SK-N-SH treated with all-trans-retinoic acid at 6 μM for 48 hours (cell line): ENCODE data around the gene KCNT1.

ENCODE experiments used
- ATAC-seq: fragments of 200-7000 bp; cut with Tn5 transposase; 3 replicates; pipeline ENCODE4 v1.9.1; 2020; ENCODE audit warnings: mild to moderate bottlenecking, moderate library complexity
- ARNTL ChIP-seq: fragments of 450-650 bp; formaldehyde crosslinking; IDR thresholded peaks from 2 replicates; pipeline ENCODE4 v1.5.0; 2020; ENCODE audit warnings: low read depth, mild to moderate bottlenecking, moderate library complexity, borderline replicate concordance
- BACH2 ChIP-seq: fragments of 250-450 bp; sonication (Bioruptor Pico); IDR thresholded peaks from 2 replicates; pipeline ENCODE4 v1.9.0; 2021; ENCODE audit warnings: mild to moderate bottlenecking, borderline replicate concordance
- CREB5 ChIP-seq: fragments of 250-450 bp; sonication (Bioruptor Pico); IDR thresholded peaks from 2 replicates; pipeline ENCODE4 v1.5.1; 2020; ENCODE audit warnings: low read depth, mild to moderate bottlenecking, moderate library complexity
- CSDC2 ChIP-seq: fragments of 250-450 bp; sonication (Bioruptor Pico); IDR thresholded peaks from 2 replicates; pipeline ENCODE4 v1.5.0; 2020; ENCODE audit warnings: mild to moderate bottlenecking, moderate library complexity
- ESRRG ChIP-seq: fragments of 250-450 bp; sonication (Bioruptor Pico); IDR thresholded peaks from 2 replicates; pipeline ENCODE4 v1.6.1; 2021; ENCODE audit warnings: mild to moderate bottlenecking
- GLIS3 ChIP-seq: fragments of 250-450 bp; sonication (Bioruptor Pico); IDR thresholded peaks from 2 replicates; pipeline ENCODE4 v1.5.0; 2020; ENCODE audit warnings: mild to moderate bottlenecking, moderate library complexity
- ISL1 ChIP-seq: fragments of 250-450 bp; sonication (Bioruptor Pico); IDR thresholded peaks from 2 replicates; pipeline ENCODE4 v2.1.2; 2022; ENCODE audit warnings: mild to moderate bottlenecking, moderate library complexity
- OSR1 ChIP-seq: fragments of 250-450 bp; sonication (Bioruptor Pico); IDR thresholded peaks from 2 replicates; pipeline ENCODE4 v1.8.0; 2022; ENCODE audit warnings: moderate library complexity, mild to moderate bottlenecking, inconsistent platforms
- POU6F1 ChIP-seq: fragments of 250-450 bp; sonication (Bioruptor Pico); IDR thresholded peaks from 2 replicates; pipeline ENCODE4 v1.8.0; 2021; ENCODE audit warnings: low read depth, mild to moderate bottlenecking, moderate library complexity, borderline replicate concordance
- PPARA ChIP-seq: fragments of 250-450 bp; sonication (Bioruptor Pico); IDR thresholded peaks from 2 replicates; pipeline ENCODE4 v1.5.0; 2020; ENCODE audit warnings: mild to moderate bottlenecking, borderline replicate concordance
- RARB ChIP-seq: fragments of 250-450 bp; sonication (Bioruptor Pico); IDR thresholded peaks from 2 replicates; pipeline ENCODE4 v1.8.0; 2021; ENCODE audit warnings: mild to moderate bottlenecking, moderate library complexity
- SNAI2 ChIP-seq: fragments of 250-450 bp; sonication (Bioruptor Pico); IDR thresholded peaks from 2 replicates; pipeline ENCODE4 v1.5.0; 2020; ENCODE audit warnings: mild to moderate bottlenecking, moderate library complexity
- TCF4 ChIP-seq: fragments of 250-450 bp; sonication (Bioruptor Pico); IDR thresholded peaks from 2 replicates; pipeline ENCODE4 v1.8.0; 2021; ENCODE audit warnings: mild to moderate bottlenecking, moderate library complexity, borderline replicate concordance
- TOX ChIP-seq: fragments of 250-450 bp; sonication (Bioruptor Pico); IDR thresholded peaks from 2 replicates; pipeline ENCODE4 v1.8.0; 2021; ENCODE audit warnings: mild to moderate bottlenecking, moderate library complexity, borderline replicate concordance
- ZC3H10 ChIP-seq: fragments of 250-450 bp; sonication (Bioruptor Pico); IDR thresholded peaks from 2 replicates; pipeline ENCODE4 v1.5.1; 2021; ENCODE audit warnings: mild to moderate bottlenecking, moderate library complexity
- ZFP3 ChIP-seq: fragments of 250-450 bp; sonication (Bioruptor Pico); IDR thresholded peaks from 2 replicates; pipeline ENCODE4 v1.5.0; 2020; ENCODE audit warnings: mild to moderate bottlenecking, moderate library complexity
- ZFP30 ChIP-seq: fragments of 450-650 bp; formaldehyde crosslinking; IDR thresholded peaks from 2 replicates; pipeline ENCODE4 v1.5.0; 2022; ENCODE audit warnings: mild to moderate bottlenecking, moderate library complexity
- ZNF565 ChIP-seq: fragments of 450-650 bp; formaldehyde crosslinking; conservative IDR thresholded peaks from 2 replicates; pipeline ENCODE4 v1.5.0; 2020; ENCODE audit warnings: low read depth, mild to moderate bottlenecking, moderate library complexity
- ZNF70 ChIP-seq: fragments of 450-650 bp; formaldehyde crosslinking; IDR thresholded peaks from 2 replicates; pipeline ENCODE4 v1.5.0; 2020; ENCODE audit warnings: mild to moderate bottlenecking, moderate library complexity
- ZNF8 ChIP-seq: fragments of 450-650 bp; formaldehyde crosslinking; IDR thresholded peaks from 2 replicates; pipeline ENCODE4 v1.5.0; 2020; ENCODE audit warnings: mild to moderate bottlenecking, moderate library complexity
- TF ChIP-seq, protein P1 (sequence below): fragments of 250-450 bp; sonication (Bioruptor Pico); IDR thresholded peaks from 2 replicates; pipeline ENCODE4 v1.5.0; 2020; ENCODE audit warnings: mild to moderate bottlenecking, moderate library complexity
- TF ChIP-seq, protein P2 (sequence below): fragments of 250-450 bp; sonication (Bioruptor Pico); IDR thresholded peaks from 2 replicates; pipeline ENCODE4 v1.8.0; 2020; ENCODE audit warnings: mild to moderate bottlenecking, moderate library complexity, borderline replicate concordance

KCNT1 gene

DNA sequence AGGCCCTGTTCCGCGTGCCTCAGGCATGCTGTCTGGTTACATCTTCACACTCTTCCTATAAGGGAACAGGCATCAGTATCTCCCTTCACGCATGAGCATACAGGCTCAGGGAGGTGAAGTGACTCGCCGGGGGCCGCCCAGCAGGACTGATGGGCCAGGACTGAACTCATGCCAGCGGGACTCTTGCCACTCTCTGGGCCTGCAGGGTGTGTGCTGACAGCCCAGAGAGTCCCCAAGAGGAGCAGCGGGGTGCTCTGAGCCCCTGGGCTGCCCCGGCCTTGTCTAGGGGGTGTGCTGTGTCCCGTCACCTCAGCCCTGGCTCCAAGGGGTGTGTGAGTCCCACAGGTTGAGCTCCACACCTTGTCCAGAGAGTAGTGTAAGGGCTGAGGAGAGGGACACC, 9.9 kb downstream of the KCNT1 start:
- TF ChIP-seq ZFP30 (CRISPR knock-in tag) (no peak), SNAI2 (CRISPR knock-in tag) (no peak), TCF4 (CRISPR knock-in tag) (no peak), ZNF70 (CRISPR knock-in tag) (no peak), OSR1 (no peak), RARB (CRISPR knock-in tag) (no peak), ZNF565 (no peak), TOX (CRISPR knock-in tag) (no peak), GLIS3 (CRISPR knock-in tag) (no peak), PPARA (CRISPR knock-in tag) (no peak), ISL1 (CRISPR knock-in tag) (no peak), ESRRG (CRISPR knock-in tag) (no peak), CREB5 (CRISPR knock-in tag) (no peak), BACH2 (CRISPR knock-in tag) (no peak), ZNF8 (CRISPR knock-in tag) (no peak), POU6F1 (no peak), CSDC2 (no peak)
- TF ChIP-seq, protein P1, sequence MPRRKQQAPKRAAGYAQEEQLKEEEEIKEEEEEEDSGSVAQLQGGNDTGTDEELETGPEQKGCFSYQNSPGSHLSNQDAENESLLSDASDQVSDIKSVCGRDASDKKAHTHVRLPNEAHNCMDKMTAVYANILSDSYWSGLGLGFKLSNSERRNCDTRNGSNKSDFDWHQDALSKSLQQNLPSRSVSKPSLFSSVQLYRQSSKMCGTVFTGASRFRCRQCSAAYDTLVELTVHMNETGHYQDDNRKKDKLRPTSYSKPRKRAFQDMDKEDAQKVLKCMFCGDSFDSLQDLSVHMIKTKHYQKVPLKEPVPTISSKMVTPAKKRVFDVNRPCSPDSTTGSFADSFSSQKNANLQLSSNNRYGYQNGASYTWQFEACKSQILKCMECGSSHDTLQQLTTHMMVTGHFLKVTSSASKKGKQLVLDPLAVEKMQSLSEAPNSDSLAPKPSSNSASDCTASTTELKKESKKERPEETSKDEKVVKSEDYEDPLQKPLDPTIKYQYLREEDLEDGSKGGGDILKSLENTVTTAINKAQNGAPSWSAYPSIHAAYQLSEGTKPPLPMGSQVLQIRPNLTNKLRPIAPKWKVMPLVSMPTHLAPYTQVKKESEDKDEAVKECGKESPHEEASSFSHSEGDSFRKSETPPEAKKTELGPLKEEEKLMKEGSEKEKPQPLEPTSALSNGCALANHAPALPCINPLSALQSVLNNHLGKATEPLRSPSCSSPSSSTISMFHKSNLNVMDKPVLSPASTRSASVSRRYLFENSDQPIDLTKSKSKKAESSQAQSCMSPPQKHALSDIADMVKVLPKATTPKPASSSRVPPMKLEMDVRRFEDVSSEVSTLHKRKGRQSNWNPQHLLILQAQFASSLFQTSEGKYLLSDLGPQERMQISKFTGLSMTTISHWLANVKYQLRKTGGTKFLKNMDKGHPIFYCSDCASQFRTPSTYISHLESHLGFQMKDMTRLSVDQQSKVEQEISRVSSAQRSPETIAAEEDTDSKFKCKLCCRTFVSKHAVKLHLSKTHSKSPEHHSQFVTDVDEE (CRISPR knock-in tag), result no peak
- TF ChIP-seq, protein P2, sequence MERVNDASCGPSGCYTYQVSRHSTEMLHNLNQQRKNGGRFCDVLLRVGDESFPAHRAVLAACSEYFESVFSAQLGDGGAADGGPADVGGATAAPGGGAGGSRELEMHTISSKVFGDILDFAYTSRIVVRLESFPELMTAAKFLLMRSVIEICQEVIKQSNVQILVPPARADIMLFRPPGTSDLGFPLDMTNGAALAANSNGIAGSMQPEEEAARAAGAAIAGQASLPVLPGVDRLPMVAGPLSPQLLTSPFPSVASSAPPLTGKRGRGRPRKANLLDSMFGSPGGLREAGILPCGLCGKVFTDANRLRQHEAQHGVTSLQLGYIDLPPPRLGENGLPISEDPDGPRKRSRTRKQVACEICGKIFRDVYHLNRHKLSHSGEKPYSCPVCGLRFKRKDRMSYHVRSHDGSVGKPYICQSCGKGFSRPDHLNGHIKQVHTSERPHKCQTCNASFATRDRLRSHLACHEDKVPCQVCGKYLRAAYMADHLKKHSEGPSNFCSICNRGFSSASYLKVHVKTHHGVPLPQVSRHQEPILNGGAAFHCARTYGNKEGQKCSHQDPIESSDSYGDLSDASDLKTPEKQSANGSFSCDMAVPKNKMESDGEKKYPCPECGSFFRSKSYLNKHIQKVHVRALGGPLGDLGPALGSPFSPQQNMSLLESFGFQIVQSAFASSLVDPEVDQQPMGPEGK (CRISPR knock-in tag), result no peak
- ATAC-seq, result no peak

GRCh38 chr9:135712613-135713295, 10.8 kb downstream of the KCNT1 start:
- no peak for ATAC-seq
- no peak for TF ChIP-seq ZC3H10 (CRISPR knock-in tag)
- TF ChIP-seq BACH2 (CRISPR knock-in tag), result no peak
- TF ChIP-seq ARNTL (CRISPR knock-in tag), result no peak

GRCh38 chr9:135714242-135715055, 12.5 kb downstream of the KCNT1 start:
- TF ChIP-seq ZFP30 (CRISPR knock-in tag) (no peak), ZNF8 (CRISPR knock-in tag) (no peak), ZNF565 (no peak), ZC3H10 (CRISPR knock-in tag) (no peak), ISL1 (CRISPR knock-in tag) (no peak), ZFP3 (no peak), OSR1 (no peak), ESRRG (CRISPR knock-in tag) (no peak), RARB (CRISPR knock-in tag) (no peak), BACH2 (CRISPR knock-in tag) (no peak), ARNTL (CRISPR knock-in tag) (no peak)
- TF ChIP-seq, protein P1 (CRISPR knock-in tag), result no peak
- ATAC-seq, result no peak
